Measurements from ENCODE around the gene CCDC171. TPM values are rescaled to one million over a fixed set of nuclear protein-coding genes. Genes with fewer than 3 reads are reported as not detected.

The CCDC171 gene
- total RNA-seq, 5 donors from 2014 or later (not counting 1 experiment from before 2014, with no cell fraction given): 0.79 to 1.7 (median 1.4) TPM

GRCh38 chr9:15966471-15966870 is 413.6 kb downstream of the CCDC171 start:
- ChIA-PET CTCF (interaction anchor here in 1 of 2 donors (1.0 kb wide), 1 partner anchor 9 kb away, joined by 3 read pairs; no protein-coding TSS in a partner anchor), POLR2A (no interaction called here)
- Histone ChIP-seq H3K4me1 (ENCODE audit: control insufficient read depth in 1 of 2, extremely low read depth in 1 of 2, insufficient read depth in 2 of 2, low read length in 2 of 2) (no peaks in the 10 kb centered on the region), H3K27me3 (replicated peaks in 1 of 2; ENCODE audit: control insufficient read depth in 2 of 2, extremely low read depth in 1 of 2, insufficient read depth in 2 of 2, low read length in 1 of 2) (no peaks in the 10 kb centered on the region), H3K36me3 (ENCODE audit: control insufficient read depth in 2 of 2, extremely low read depth in 1 of 2, insufficient read depth in 1 of 2, low read length in 1 of 2) (no peaks in the 10 kb centered on the region), H3K9me3 (no peaks in the 10 kb centered on the region), H3K27ac (ENCODE audit: low read length) (no peak overlapping the region), H3K4me3 (ENCODE audit: control insufficient read depth in 1 of 2, extremely low read depth in 1 of 2, low read length in 1 of 2) (no peak overlapping the region)
- no peaks in the 10 kb centered on the region for H3K27me3 Mint-ChIP-seq
- H3K4me1 Mint-ChIP-seq: no peaks in the 10 kb centered on the region
- no peaks in the 10 kb centered on the region for H3K36me3 Mint-ChIP-seq
- H3K9me3 Mint-ChIP-seq: peaks cover 0 to 3% (median 0%) of the 10 kb centered on the region in 3 donors
- WGBS (ENCODE audit: insufficient coverage): no CpG with 5 or more reads among the region's 1 CpG
- ATAC-seq (replicated peaks in 1 of 4) (no peak), DNase-seq (no peak)
- no peak overlapping the region for H3K4me3 Mint-ChIP-seq
- H3K27ac Mint-ChIP-seq: no peak overlapping the region

GRCh38 chr9:15967068-15967467 is 414.2 kb downstream of the CCDC171 start:
- no peaks in the 10 kb centered on the region for H3K27me3 ChIP-seq (replicated peaks in 1 of 2; ENCODE audit: control insufficient read depth in 2 of 2, extremely low read depth in 1 of 2, insufficient read depth in 2 of 2, low read length in 1 of 2)
- Mint-ChIP-seq H3K27me3 (no peaks in the 10 kb centered on the region), H3K27ac (no peak overlapping the region), H3K9me3 (peaks cover 0 to 3% (median 2%) of the 10 kb centered on the region in 3 donors), H3K36me3 (no peaks in the 10 kb centered on the region), H3K4me3 (no peak overlapping the region), H3K4me1 (no peaks in the 10 kb centered on the region)
- ATAC-seq (replicated peaks in 1 of 4) (no peak), DNase-seq (no peak)
- ChIA-PET POLR2A (no interaction called here), CTCF (no interaction called here)
- H3K9me3 ChIP-seq: no peaks in the 10 kb centered on the region
- H3K36me3 ChIP-seq (ENCODE audit: control insufficient read depth in 2 of 2, extremely low read depth in 1 of 2, insufficient read depth in 1 of 2, low read length in 1 of 2): no peaks in the 10 kb centered on the region
- H3K4me3 ChIP-seq (ENCODE audit: control insufficient read depth in 1 of 2, extremely low read depth in 1 of 2, low read length in 1 of 2): no peak overlapping the region
- WGBS (ENCODE audit: insufficient coverage): 100% methylated on average over 1 of the region's 3 CpGs
- no peaks in the 10 kb centered on the region for H3K4me1 ChIP-seq (ENCODE audit: control insufficient read depth in 1 of 2, extremely low read depth in 1 of 2, insufficient read depth in 2 of 2, low read length in 2 of 2)
- H3K27ac ChIP-seq (ENCODE audit: low read length): no peak overlapping the region

- ATAC-seq (replicated peaks in 1 of 4): no peak
- Mint-ChIP-seq H3K27me3 (no peaks in the 10 kb centered on the region), H3K27ac (no peak overlapping the region), H3K4me3 (no peak overlapping the region), H3K9me3 (peaks cover 0 to 2% (median 0%) of the 10 kb centered on the region in 3 donors), H3K36me3 (no peaks in the 10 kb centered on the region), H3K4me1 (no peaks in the 10 kb centered on the region)
- no peaks in the 10 kb centered on the region for H3K36me3 ChIP-seq (ENCODE audit: control insufficient read depth in 2 of 2, extremely low read depth in 1 of 2, insufficient read depth in 1 of 2, low read length in 1 of 2)
- CTCF ChIA-PET: no interaction called here
- no peaks in the 10 kb centered on the region for H3K9me3 ChIP-seq
- H3K4me3 ChIP-seq (ENCODE audit: control insufficient read depth in 1 of 2, extremely low read depth in 1 of 2, low read length in 1 of 2): no peak overlapping the region
- DNase-seq: no peak
- no peak overlapping the region for H3K27ac ChIP-seq (ENCODE audit: low read length)
- no peaks in the 10 kb centered on the region for H3K27me3 ChIP-seq (replicated peaks in 1 of 2; ENCODE audit: control insufficient read depth in 2 of 2, extremely low read depth in 1 of 2, insufficient read depth in 2 of 2, low read length in 1 of 2)
- POLR2A ChIA-PET: no interaction called here
- no peaks in the 10 kb centered on the region for H3K4me1 ChIP-seq (ENCODE audit: control insufficient read depth in 1 of 2, extremely low read depth in 1 of 2, insufficient read depth in 2 of 2, low read length in 2 of 2)
- WGBS (ENCODE audit: insufficient coverage): 100% methylated on average over 3 of the region's 4 CpGs
Observed at GRCh38 chr9:15972760-15973159, 419.9 kb downstream of the CCDC171 start.

DNA sequence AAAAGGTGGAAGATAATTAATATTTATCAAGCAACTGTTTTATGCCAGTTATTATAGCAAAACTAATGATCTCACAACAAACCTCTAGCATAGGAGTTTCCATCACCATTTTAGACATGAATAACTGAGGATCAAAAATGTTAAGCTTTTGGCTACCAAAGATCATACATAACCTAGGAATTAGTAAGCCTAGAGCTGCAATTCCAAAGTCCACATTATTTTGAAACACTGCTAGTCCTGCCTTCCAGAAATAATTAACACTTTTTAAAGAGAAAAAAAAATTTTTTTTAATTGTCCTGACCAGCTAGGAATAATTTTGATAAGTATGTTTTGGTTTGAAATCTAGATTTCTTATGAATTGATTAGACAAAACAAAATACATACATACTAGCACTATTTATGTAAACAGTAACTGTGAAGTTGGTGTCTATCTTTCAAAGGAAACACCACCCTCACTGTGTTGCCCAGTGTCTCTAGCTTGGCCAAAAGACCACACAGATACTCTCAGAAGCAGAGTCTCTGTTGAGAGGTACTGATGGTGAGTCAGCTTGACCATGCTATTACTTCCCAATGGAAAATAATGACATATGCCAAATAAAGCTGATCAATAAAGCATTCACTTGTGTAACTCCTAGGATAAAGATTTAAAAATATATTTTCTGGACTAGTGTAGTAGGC is 422.4 kb downstream of the CCDC171 start:
- Mint-ChIP-seq H3K4me3 (no peak overlapping the region), H3K9me3 (peaks cover 0 to 2% (median 0%) of the 10 kb centered on the region in 3 donors), H3K27ac (no peak overlapping the region), H3K4me1 (no peaks in the 10 kb centered on the region), H3K36me3 (no peaks in the 10 kb centered on the region), H3K27me3 (no peaks in the 10 kb centered on the region)
- no peaks in the 10 kb centered on the region for H3K27me3 ChIP-seq (replicated peaks in 1 of 2; ENCODE audit: control insufficient read depth in 2 of 2, extremely low read depth in 1 of 2, insufficient read depth in 2 of 2, low read length in 1 of 2)
- ATAC-seq (replicated peaks in 1 of 4) (no peak), DNase-seq (no peak)
- H3K9me3 ChIP-seq: no peaks in the 10 kb centered on the region
- H3K4me3 ChIP-seq (ENCODE audit: control insufficient read depth in 1 of 2, extremely low read depth in 1 of 2, low read length in 1 of 2): no peak overlapping the region
- CTCF ChIA-PET: no interaction called here
- no peaks in the 10 kb centered on the region for H3K36me3 ChIP-seq (ENCODE audit: control insufficient read depth in 2 of 2, extremely low read depth in 1 of 2, insufficient read depth in 1 of 2, low read length in 1 of 2)
- no peaks in the 10 kb centered on the region for H3K4me1 ChIP-seq (ENCODE audit: control insufficient read depth in 1 of 2, extremely low read depth in 1 of 2, insufficient read depth in 2 of 2, low read length in 2 of 2)
- POLR2A ChIA-PET: no interaction called here
- H3K27ac ChIP-seq (ENCODE audit: low read length): no peak overlapping the region

- no peaks in the 10 kb centered on the region for H3K4me1 Mint-ChIP-seq
- H3K36me3 Mint-ChIP-seq: no peaks in the 10 kb centered on the region
- H3K9me3 Mint-ChIP-seq: no peaks in the 10 kb centered on the region
- no peaks in the 10 kb centered on the region for H3K27me3 ChIP-seq (replicated peaks in 1 of 2; ENCODE audit: control insufficient read depth in 2 of 2, extremely low read depth in 1 of 2, insufficient read depth in 2 of 2, low read length in 1 of 2)
- POLR2A ChIA-PET: no interaction called here
- no peak overlapping the region for H3K27ac ChIP-seq (ENCODE audit: low read length)
- H3K27me3 Mint-ChIP-seq: no peaks in the 10 kb centered on the region
- no peaks in the 10 kb centered on the region for H3K4me1 ChIP-seq (ENCODE audit: control insufficient read depth in 1 of 2, extremely low read depth in 1 of 2, insufficient read depth in 2 of 2, low read length in 2 of 2)
- H3K36me3 ChIP-seq (ENCODE audit: control insufficient read depth in 2 of 2, extremely low read depth in 1 of 2, insufficient read depth in 1 of 2, low read length in 1 of 2): no peaks in the 10 kb centered on the region
- H3K27ac Mint-ChIP-seq: no peak overlapping the region
- no peak overlapping the region for H3K4me3 ChIP-seq (ENCODE audit: control insufficient read depth in 1 of 2, extremely low read depth in 1 of 2, low read length in 1 of 2)
- no CpG with 5 or more reads among the region's 5 CpGs for WGBS (ENCODE audit: insufficient coverage)
- CTCF ChIA-PET: no interaction called here
- no peak for ATAC-seq (replicated peaks in 1 of 4)
- no peak for DNase-seq
- no peak overlapping the region for H3K4me3 Mint-ChIP-seq
- H3K9me3 ChIP-seq: no peaks in the 10 kb centered on the region
Observed at GRCh38 chr9:15977438-15977837, 424.6 kb downstream of the CCDC171 start.

GRCh38 chr9:15982182-15982581 is 429.3 kb downstream of the CCDC171 start:
- peaks cover 0 to 5% (median 0%) of the 10 kb centered on the region in 3 donors for H3K9me3 Mint-ChIP-seq
- H3K27ac ChIP-seq (ENCODE audit: low read length): no peak overlapping the region
- no peak for ATAC-seq (replicated peaks in 1 of 4)
- H3K4me1 Mint-ChIP-seq: no peaks in the 10 kb centered on the region
- no peaks in the 10 kb centered on the region for H3K36me3 ChIP-seq (ENCODE audit: control insufficient read depth in 2 of 2, extremely low read depth in 1 of 2, insufficient read depth in 1 of 2, low read length in 1 of 2)
- no peaks in the 10 kb centered on the region for H3K36me3 Mint-ChIP-seq
- DNase-seq: no peak
- no CpG with 5 or more reads among the region's 5 CpGs for WGBS (ENCODE audit: insufficient coverage)
- POLR2A ChIA-PET: no interaction called here
- no peak overlapping the region for H3K4me3 ChIP-seq (ENCODE audit: control insufficient read depth in 1 of 2, extremely low read depth in 1 of 2, low read length in 1 of 2)
- H3K27ac Mint-ChIP-seq: no peak overlapping the region
- H3K4me1 ChIP-seq (ENCODE audit: control insufficient read depth in 1 of 2, extremely low read depth in 1 of 2, insufficient read depth in 2 of 2, low read length in 2 of 2): no peaks in the 10 kb centered on the region
- H3K4me3 Mint-ChIP-seq: no peak overlapping the region
- CTCF ChIA-PET: no interaction called here
- H3K27me3 Mint-ChIP-seq: no peaks in the 10 kb centered on the region
- H3K9me3 ChIP-seq: no peaks in the 10 kb centered on the region
- no peaks in the 10 kb centered on the region for H3K27me3 ChIP-seq (replicated peaks in 1 of 2; ENCODE audit: control insufficient read depth in 2 of 2, extremely low read depth in 1 of 2, insufficient read depth in 2 of 2, low read length in 1 of 2)
